Heart left ventricle (tissue), 16 donors: Measurements from ENCODE around the gene DDX25. TPM values are rescaled to one million over a fixed set of nuclear protein-coding genes. Genes with fewer than 3 reads are reported as not detected.
"Not testable (repeated sequence)": the region's sequence is repeated elsewhere in the genome, so short reads cannot be mapped to it uniquely, and the experiment has no call there.

Experiments
- ATAC-seq, 4 donors: fragments of 200-7000 bp; cut with Tn5 transposase; one replicate each; pipeline ENCODE4 v1.9.1; 2020 to 2022; ENCODE audit warnings: moderate library complexity in 4 of 4, mild to moderate bottlenecking in 3 of 4, moderate number of reproducible peaks in 1 of 4
- DNase-seq, 5 donors: peaks; one replicate each; pipeline ENCODE4 v3.0.0-alpha.2; 2020
- H3K27ac ChIP-seq, 12 donors: fragments of 200-600 bp; sonication (generic) in 4 of 12; one replicate each; pipeline versions ENCODE4 v1.5.0 to v1.8.0; 2016 to 2022; ENCODE audit warnings: mild to moderate bottlenecking in 2 of 12
- H3K27me3 ChIP-seq, 9 donors: fragments of 200-600 bp; sonication (generic) in 2 of 9; one replicate each; pipeline versions ENCODE4 v1.5.1 to v1.8.0; 2016 to 2022; ENCODE audit warnings: mild to moderate bottlenecking in 3 of 9
- H3K36me3 ChIP-seq, 9 donors: fragments of 200-600 bp; sonication (generic) in 2 of 9; one replicate each; pipeline versions ENCODE4 v1.5.0 to v1.8.0; 2018 to 2022; ENCODE audit warnings: mild to moderate bottlenecking in 2 of 9
- H3K4me1 ChIP-seq, 12 donors: fragments of 200-600 bp; sonication (generic) in 4 of 12; one replicate each; pipeline versions ENCODE4 v1.5.0 to v1.8.0; 2016 to 2022; ENCODE audit warnings: mild to moderate bottlenecking in 3 of 12
- H3K4me3 ChIP-seq, 12 donors: fragments of 200-600 bp; sonication (generic) in 4 of 12; one replicate each; pipeline versions ENCODE4 v1.5.0 to v1.8.0; 2017 to 2022; ENCODE audit warnings: mild to moderate bottlenecking in 9 of 12, moderate library complexity in 4 of 12
- H3K9me3 ChIP-seq, 12 donors: fragments of 200-600 bp; sonication (generic) in 4 of 12; one replicate each; pipeline versions ENCODE4 v1.5.0 to v1.8.0; 2016 to 2022; ENCODE audit warnings: mild to moderate bottlenecking in 1 of 12
- CTCF ChIP-seq, 12 donors: fragments of 200-600 bp; sonication (generic) in 4 of 12; IDR thresholded peaks; one replicate each; pipeline versions ENCODE4 v1.5.0 to v1.8.0; 2018 to 2022; ENCODE audit warnings: antibody characterized with exemption in 12 of 12, mild to moderate bottlenecking in 5 of 12
- POLR2A ChIP-seq, 2 donors: fragments of 450-650 bp; IDR thresholded peaks; one replicate each; pipeline ENCODE4 v1.6.1; 2017; ENCODE audit warnings: antibody characterized with exemption in 2 of 2, mild to moderate bottlenecking in 2 of 2, moderate library complexity in 2 of 2
- WGBS, 4 donors: extraction: QIAGEN DNeasy Blood & Tissue Kit in 2 of 4; methylation state at CpG; one replicate each; pipeline versions ENCODE4 v1.1.5 to v1.1.7; 2013 to 2018; 5-methylcytosine and 5-hydroxymethylcytosine counted together
- intact Hi-C, 10 donors: fragments of 100-400 bp; cut with DNase I; formaldehyde crosslinking; loops; one replicate each; pipeline versions ENCODE4 v1.11.1 to v1.14.2; 2022
- polyA plus RNA-seq, 2 donors: library from polyadenylated mRNA; stranded (reverse); fragments of 200-250 nt; gene quantifications; one replicate each; pipeline ENCODE4 v1.2.3, GENCODE V29; 2013
- total RNA-seq, 9 donors: library from RNA; depleted of rRNA in 2 of 9; stranded (reverse); fragments of >200 nt in 2 of 9; fragmentation: NEBNext Ultra II Directional in 3 of 9; extraction: Animal tissue kit (Norgen Biotek cat#: 25700) in 3 of 9; gene quantifications; one replicate each; pipeline versions ENCODE4 v1.1.0 to v1.2.4, GENCODE V29; 2016 to 2023
- donor health status: ischemic (EF 13 %, LVEDD 7.1; RV severe dilation, severe dysfunction).
- donor health status: healthy with polysubstance abuse.
- donor health status: DM: no; HTN: yes; CAD: no.
- donor health status: DM: no; HTN: no; CAD: no.
- donor health status: ischemic (EF 25% LVEDD 6.9; RV normal size, moderate dysfunction).
- donor health status: ischemic (EF 25% LVEDD 5.7; RV mildly dilated, moderate dysfunction).
- donor health status: healthy.
- donor health status: DM: yes; HTN: yes; CAD: no.
- donor health status: ischemic (EF 35%, LVEDD 5.7; RV mildly dilated, moderate dysfunction).
- donor health status: nonischemic (EF 11% LVEDD 7.7; RV severe dilation, severe dysfunction).
- donor health status: DM: yes; HTN: yes; CAD: no.
- donor health status: PGD.
- donor health status: ischemic (EF 29% LVEDD 5.4; RV normal size, mild dysfunction).
- donor health status: nonischemic (EF 23%, LVEDD 6.1; RV moderate dilation, normal function).

DDX25 gene
- total and polyA plus RNA-seq, 11 donors: not detected

GRCh38 chr11:125910226-125910849 lies 6.0 kb downstream of the DDX25 start:
- TF ChIP-seq CTCF (IDR thresholded peaks at IDR 0.05): no peak
- no peak for TF ChIP-seq POLR2A (IDR thresholded peaks at IDR 0.05)
- no peak overlapping the region for H3K27ac ChIP-seq
- DNase-seq: no peak
- no peak for ATAC-seq
- H3K4me3 ChIP-seq: no peak overlapping the region
- intact Hi-C loops: no loop called here
- no peaks in the 10 kb centered on the region for H3K9me3 ChIP-seq
- 69 to 76% (median 71%) methylated on average over 8 of the region's 8 CpGs for WGBS, 4 donors
- no peaks in the 10 kb centered on the region for H3K36me3 ChIP-seq
- peaks cover 0 to 24% (median 0%) of the 10 kb centered on the region in 9 donors for H3K27me3 ChIP-seq
- H3K4me1 ChIP-seq: no peaks in the 10 kb centered on the region

- H3K4me3 ChIP-seq: not testable (repeated sequence)
- WGBS, 4 donors: 72 to 84% (median 74%) methylated on average over 3 of the region's 3 CpGs
These were observed 10.3 kb downstream of the DDX25 start for GRCh38 chr11:125914601-125915000.

GRCh38 chr11:125916683-125917347 lies 12.5 kb downstream of the DDX25 start:
- no peak for DNase-seq
- no peaks in the 10 kb centered on the region for H3K9me3 ChIP-seq
- peaks cover 0 to 34% (median 3%) of the 10 kb centered on the region in 9 donors for H3K27me3 ChIP-seq
- ATAC-seq: no peak
- no peaks in the 10 kb centered on the region for H3K36me3 ChIP-seq
- TF ChIP-seq CTCF (IDR thresholded peaks at IDR 0.05): no peak
- H3K4me1 ChIP-seq: no peaks in the 10 kb centered on the region
- WGBS, 4 donors: 73 to 81% (median 75%) methylated on average over 12 of the region's 12 CpGs
- intact Hi-C loops: no loop called here
- no peak overlapping the region for H3K27ac ChIP-seq
- no peak overlapping the region for H3K4me3 ChIP-seq

More at GRCh38 chr11:125914601-125915000, 10.3 kb downstream of the DDX25 start:
- ATAC-seq, DNase-seq, intact Hi-C loops, H3K4me1 ChIP-seq, H3K27ac ChIP-seq, H3K36me3 ChIP-seq, H3K9me3 ChIP-seq: not testable (repeated sequence)
- peaks cover 0 to 27% (median 2%) of the 10 kb centered on the region in 9 donors for H3K27me3 ChIP-seq

GRCh38 chr11:125918140-125918840 lies 14.0 kb downstream of the DDX25 start:
- H3K4me3 ChIP-seq: no peak overlapping the region
- no peak for ATAC-seq
- intact Hi-C loops: no loop called here
- TF ChIP-seq CTCF (IDR thresholded peaks at IDR 0.05) (no peak), POLR2A (IDR thresholded peaks at IDR 0.05) (no peak)
- no peaks in the 10 kb centered on the region for H3K4me1 ChIP-seq
- no peak for DNase-seq
- no peak overlapping the region for H3K27ac ChIP-seq
- H3K36me3 ChIP-seq: no peaks in the 10 kb centered on the region
- H3K9me3 ChIP-seq: no peaks in the 10 kb centered on the region
- WGBS, 4 donors: 74 to 79% (median 78%) methylated on average over 13 of the region's 13 CpGs
- peaks cover 0 to 29% (median 3%) of the 10 kb centered on the region in 9 donors for H3K27me3 ChIP-seq
